Measurements from ENCODE around the gene CNN1. TPM values are rescaled to one million over a fixed set of nuclear protein-coding genes. Genes with fewer than 3 reads are reported as not detected.
"Not testable (repeated sequence)": the region's sequence is repeated elsewhere in the genome, so short reads cannot be mapped to it uniquely, and the experiment has no call there.

CNN1 gene
- total and polyA plus RNA-seq, 2 of the 13 experiments (the other 11 are each of a cell fraction or from before 2014, with no cell fraction given): 0.70 to 1.1 TPM

GRCh38 chr19:11563532-11563931 lies 24.9 kb downstream of the CNN1 start (continued):
- no peak for TF ChIP-seq NFYC (CRISPR knock-in tag; IDR thresholded peaks at IDR 0.05)
- TF ChIP-seq GMEB2 (CRISPR knock-in tag; IDR thresholded peaks at IDR 0.05; ENCODE audit: low read depth): no peak
- TF ChIP-seq ZNF850 (CRISPR knock-in tag; conservative IDR thresholded peaks at IDR 0.05): no peak
- no peak for TF ChIP-seq ZFP36 (IDR thresholded peaks at IDR 0.05; ENCODE audit: borderline replicate concordance, low read depth, low read length, partially characterized antibody)
- no peak for TF ChIP-seq ADNP (CRISPR knock-in tag; IDR thresholded peaks at IDR 0.05)

GRCh38 chr19:11564082-11564807 lies 25.6 kb downstream of the CNN1 start:
- H3K4me2 ChIP-seq (ENCODE audit: low read depth, low read length); H3K79me2 ChIP-seq (ENCODE audit: insufficient read depth, low read length); POLR2A ChIA-PET; H3K27me3 ChIP-seq (ENCODE audit: control insufficient read depth in 1 of 2, insufficient read depth in 2 of 2, low read length in 2 of 2); H3K9me3 ChIP-seq (ENCODE audit: low read length); H4K20me1 ChIP-seq (ENCODE audit: insufficient read depth, low read length); in situ Hi-C loops (cut with HindIII; ENCODE audit: extremely low pct_ligation_motif_present, low pct_unique_long_range_greater_than_20kb); FAIRE-seq; DNase-seq (ENCODE audit: low spot score); BruUV-seq (replicated peaks); H3K27ac ChIP-seq (ENCODE audit: extremely low read length, insufficient read depth, low read length); H2AFZ ChIP-seq (ENCODE audit: low read length); intact Hi-C loops (cut with micrococcal nuclease; ENCODE audit: unreplicated experiment); ATAC-seq; H3K4me3 ChIP-seq (replicated peaks in 1 of 3; ENCODE audit: insufficient read depth in 1 of 3, low read depth in 2 of 3, low read length in 3 of 3); CTCF ChIA-PET (ENCODE audit: low intra/inter-chr PET ratio, low total read pairs); H3K9ac ChIP-seq (ENCODE audit: insufficient read depth, low read depth, low read length); H3K36me3 ChIP-seq (replicated peaks in 1 of 2; ENCODE audit: control insufficient read depth in 1 of 2, insufficient read depth in 2 of 2, low read length in 2 of 2): not testable (repeated sequence)
- H3K4me1 ChIP-seq (ENCODE audit: insufficient read depth, low read length): peaks cover 13% of the 10 kb centered on the region
- whole genome bisulfite sequencing (ENCODE audit: low lambda C conversion rate): 97% methylated on average over 6 of the region's 6 CpGs

- H3K9me3 ChIP-seq (ENCODE audit: low read length); H3K79me2 ChIP-seq (ENCODE audit: insufficient read depth, low read length); DNase-seq (ENCODE audit: low spot score); H2AFZ ChIP-seq (ENCODE audit: low read length); H3K9ac ChIP-seq (ENCODE audit: insufficient read depth, low read depth, low read length); H4K20me1 ChIP-seq (ENCODE audit: insufficient read depth, low read length); BruUV-seq (replicated peaks); H3K4me1 ChIP-seq (ENCODE audit: insufficient read depth, low read length); intact Hi-C loops (cut with micrococcal nuclease; ENCODE audit: unreplicated experiment); H3K36me3 ChIP-seq (replicated peaks in 1 of 2; ENCODE audit: control insufficient read depth in 1 of 2, insufficient read depth in 2 of 2, low read length in 2 of 2); in situ Hi-C loops (cut with HindIII; ENCODE audit: extremely low pct_ligation_motif_present, low pct_unique_long_range_greater_than_20kb); H3K4me2 ChIP-seq (ENCODE audit: low read depth, low read length); H3K27ac ChIP-seq (ENCODE audit: extremely low read length, insufficient read depth, low read length); H3K27me3 ChIP-seq (ENCODE audit: control insufficient read depth in 1 of 2, insufficient read depth in 2 of 2, low read length in 2 of 2); FAIRE-seq; ATAC-seq; H3K4me3 ChIP-seq (replicated peaks in 1 of 3; ENCODE audit: insufficient read depth in 1 of 3, low read depth in 2 of 3, low read length in 3 of 3); CTCF ChIA-PET (ENCODE audit: low intra/inter-chr PET ratio, low total read pairs); POLR2A ChIA-PET: not testable (repeated sequence)
- WGBS (ENCODE audit: low lambda C conversion rate): 92% methylated on average over 5 of the region's 5 CpGs
Observed at GRCh38 chr19:11565649-11565980, 27.0 kb downstream of the CNN1 start.

Data from HepG2 (cell line).